GM19035 (cell line): Measurements from ENCODE around the gene LAMB1.

Experiments used
- ATAC-seq: cut with Tn5 transposase; IDR thresholded peaks from one replicate; pipeline ENCODE4 v1.9.1; 2021; ENCODE audit not compliant: unreplicated experiment

Gene LAMB1

GRCh38 chr7:107999779-108000560 is 3.0 kb downstream of the LAMB1 start:
- ATAC-seq: no peak

GRCh38 chr7:107998660-107999480 is 4.1 kb downstream of the LAMB1 start:
- no peak for ATAC-seq

- no peak for ATAC-seq
Measured at GRCh38 chr7:107998150-107998549, 4.8 kb downstream of the LAMB1 start.

GRCh38 chr7:107996072-107996882 is 6.7 kb downstream of the LAMB1 start:
- no peak for ATAC-seq

GRCh38 chr7:107995184-107996071 is 7.5 kb downstream of the LAMB1 start:
- no peak for ATAC-seq

GRCh38 chr7:107994421-107995030 is 8.4 kb downstream of the LAMB1 start:
- ATAC-seq: no peak

GRCh38 chr7:107993891-107994291 is 9.1 kb downstream of the LAMB1 start:
- no peak for ATAC-seq

GRCh38 chr7:107989618-107990373 is 13.2 kb downstream of the LAMB1 start:
- ATAC-seq: no peak

- no peak for ATAC-seq
Measured at GRCh38 chr7:107982918-107983389, 20.0 kb downstream of the LAMB1 start.

GRCh38 chr7:107982042-107982840 is 20.7 kb downstream of the LAMB1 start:
- no peak for ATAC-seq

- ATAC-seq: no peak
Measured at GRCh38 chr7:107981466-107981865, 21.5 kb downstream of the LAMB1 start.

- no peak for ATAC-seq
Measured at GRCh38 chr7:107980671-107981190, 22.2 kb downstream of the LAMB1 start.

GRCh38 chr7:107980171-107980570 is 22.8 kb downstream of the LAMB1 start:
- no peak for ATAC-seq

GRCh38 chr7:107978815-107979408 is 24.0 kb downstream of the LAMB1 start:
- ATAC-seq: no peak

- no peak for ATAC-seq
Measured at GRCh38 chr7:107977048-107977447, 25.9 kb downstream of the LAMB1 start.

GRCh38 chr7:107976620-107977019 is 26.3 kb downstream of the LAMB1 start:
- no peak for ATAC-seq

- ATAC-seq: no peak
Measured at GRCh38 chr7:107975394-107976013, 27.5 kb downstream of the LAMB1 start.
